HG02973 (cell line): ENCODE results near the gene FAM47E.
A peak's percentile ranks its signal among the peaks of the same experiment; 100 is the strongest.

Experiments used
- ATAC-seq: cut with Tn5 transposase; IDR thresholded peaks from one replicate; pipeline ENCODE4 v1.9.1; 2021; ENCODE audit warnings: moderate library complexity; ENCODE audit not compliant: unreplicated experiment

Gene FAM47E

DNA sequence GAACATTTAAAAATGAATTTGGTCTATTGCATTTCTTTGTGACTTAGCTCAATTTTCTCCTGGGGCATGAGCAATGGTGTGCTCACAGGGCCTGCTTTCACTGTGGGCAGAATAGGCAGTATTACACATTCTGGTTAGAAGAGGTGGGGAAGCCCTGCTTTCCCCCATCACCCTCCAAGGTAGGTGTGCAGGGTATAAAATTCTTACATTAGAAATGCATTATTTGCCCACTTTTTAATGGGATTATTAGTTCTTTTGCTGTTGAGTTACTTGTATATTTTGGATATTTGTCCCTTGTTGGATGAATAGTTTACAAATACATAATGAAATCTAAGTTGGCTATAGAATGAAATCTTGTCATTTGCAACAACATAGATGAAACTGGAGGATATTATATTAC, 46.7 kb downstream of the FAM47E start:
- ATAC-seq = no peak

DNA sequence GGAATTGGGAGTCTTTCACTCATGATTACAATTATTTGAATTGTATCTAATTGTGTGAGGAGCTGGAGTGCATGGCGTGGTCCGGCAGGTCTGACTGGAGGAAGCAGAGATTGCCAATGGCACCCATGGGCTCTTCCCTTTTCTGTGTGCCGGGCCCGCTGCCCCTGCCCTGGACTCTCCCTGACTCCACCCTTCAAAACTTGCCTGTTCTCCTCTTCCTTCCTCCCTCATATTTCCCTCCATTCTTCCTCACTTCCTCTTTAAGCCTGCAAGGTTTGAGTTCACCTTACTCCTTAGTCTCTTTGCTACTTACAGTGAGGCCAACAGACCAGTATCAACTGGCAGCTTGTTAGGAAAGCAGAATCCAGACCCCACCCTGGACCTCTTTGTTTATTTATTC, 48.5 kb downstream of the FAM47E start:
- ATAC-seq = no peak

DNA sequence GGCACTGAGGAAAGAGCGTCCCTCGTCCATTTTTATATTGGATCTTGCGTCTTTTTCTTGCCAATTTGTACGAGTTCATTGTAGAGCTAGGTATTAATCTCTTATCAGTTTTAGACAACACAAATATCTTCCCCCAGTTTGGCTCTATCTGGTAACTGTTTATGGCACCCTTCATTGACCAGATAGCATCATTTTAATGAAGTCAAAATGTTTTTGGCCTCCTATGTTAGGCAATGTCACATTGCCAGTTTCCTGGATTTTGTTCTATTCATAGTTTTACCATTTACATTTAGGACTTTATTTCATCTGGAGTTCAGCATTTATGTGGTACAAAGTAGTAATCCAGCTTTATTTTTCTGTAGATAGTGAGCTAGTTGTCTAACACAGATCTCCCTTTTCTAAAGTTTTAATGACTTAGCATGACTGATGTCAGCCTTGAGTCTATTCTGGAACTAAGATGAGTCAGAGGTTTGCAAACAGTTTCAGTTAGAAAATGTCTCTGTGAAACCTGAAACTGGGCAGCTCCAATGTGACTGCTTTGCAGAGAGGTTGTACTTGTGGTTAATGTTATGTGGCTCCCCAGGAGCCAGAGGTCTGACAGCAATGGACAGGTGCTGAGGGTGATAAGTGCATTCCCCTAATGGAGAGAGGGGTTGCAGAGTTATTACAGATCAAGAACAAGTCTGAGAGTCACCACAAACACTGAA, 49.7 kb downstream of the FAM47E start:
- peak; percentile 98 for ATAC-seq

DNA sequence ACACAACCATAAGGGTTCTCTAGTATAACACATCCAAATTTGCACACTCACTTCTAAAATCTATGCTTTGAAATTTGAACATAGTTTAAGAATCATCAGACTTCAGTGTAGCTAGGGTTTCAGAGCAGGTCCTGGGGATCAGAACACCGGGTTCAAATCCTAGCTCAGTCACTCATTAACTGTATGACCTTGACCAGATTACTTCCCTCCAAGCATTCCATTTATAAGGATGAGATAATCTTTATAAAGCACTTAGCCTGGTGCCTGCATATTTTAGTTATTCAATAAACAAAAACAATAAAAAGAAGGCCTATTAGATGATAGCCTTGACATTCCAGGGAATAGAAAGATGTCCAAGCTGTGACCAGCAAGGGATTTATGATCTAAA, 50.2 kb downstream of the FAM47E start:
- ATAC-seq = no peak

DNA sequence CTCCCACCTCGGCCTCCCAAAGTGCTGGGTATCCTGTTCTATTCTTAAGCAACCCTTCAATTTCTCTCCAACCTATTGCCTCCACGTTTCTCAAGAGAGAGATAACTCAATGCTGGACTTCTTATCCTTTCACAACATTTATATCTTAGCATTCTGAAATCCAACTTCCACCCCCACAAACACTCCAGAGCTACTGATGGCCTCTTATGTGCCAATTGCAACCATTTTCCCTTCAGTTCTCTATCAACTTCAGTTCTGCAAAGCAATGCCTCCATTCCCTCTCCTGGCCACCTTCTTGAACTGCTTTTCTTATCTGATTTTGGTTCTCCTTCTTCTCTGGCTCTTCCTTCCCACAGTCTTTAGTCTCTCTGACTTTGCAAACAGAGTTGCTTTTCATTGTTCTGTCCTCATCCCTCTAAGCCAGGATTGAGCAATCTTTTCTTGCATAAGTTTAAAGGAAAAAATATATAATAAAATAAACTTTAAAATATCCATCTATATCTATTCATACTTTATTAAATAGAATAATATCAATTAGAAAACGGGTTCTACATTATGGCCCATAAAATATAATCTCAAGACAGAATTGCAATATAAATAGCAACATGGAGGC, 51.4 kb downstream of the FAM47E start:
- ATAC-seq = no peak

DNA sequence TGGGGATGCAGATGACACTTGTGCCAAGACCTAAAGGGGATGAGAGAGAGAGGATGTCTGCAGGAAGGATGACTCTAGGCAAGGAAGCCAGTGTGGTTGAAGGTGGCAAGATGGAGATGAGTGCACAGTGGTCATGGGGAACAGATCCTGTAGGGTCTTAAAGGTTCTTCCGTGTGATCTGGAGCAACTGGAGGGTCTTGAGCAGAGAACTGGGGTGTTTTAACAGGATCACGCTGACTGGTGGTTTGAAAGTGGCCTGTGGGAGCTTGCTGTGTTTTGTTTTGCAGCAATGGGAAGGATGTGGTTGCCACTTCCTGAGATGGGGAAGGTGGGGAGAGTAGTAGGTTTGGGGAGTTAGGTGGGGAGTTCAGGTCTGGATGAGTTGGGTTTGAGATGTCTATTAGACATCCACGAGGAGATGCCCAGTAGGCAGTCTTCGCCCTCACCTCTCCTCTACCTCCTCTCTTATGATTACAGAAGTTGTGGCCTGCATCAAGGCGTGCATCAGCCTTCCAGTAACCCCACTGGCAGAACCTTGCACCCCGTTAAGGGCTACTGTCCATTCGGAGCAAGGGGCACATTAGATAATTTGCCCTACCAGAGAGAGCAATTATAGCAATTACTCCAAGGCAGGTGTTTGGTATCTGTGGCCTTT, 53.6 kb downstream of the FAM47E start:
- ATAC-seq = no peak

DNA sequence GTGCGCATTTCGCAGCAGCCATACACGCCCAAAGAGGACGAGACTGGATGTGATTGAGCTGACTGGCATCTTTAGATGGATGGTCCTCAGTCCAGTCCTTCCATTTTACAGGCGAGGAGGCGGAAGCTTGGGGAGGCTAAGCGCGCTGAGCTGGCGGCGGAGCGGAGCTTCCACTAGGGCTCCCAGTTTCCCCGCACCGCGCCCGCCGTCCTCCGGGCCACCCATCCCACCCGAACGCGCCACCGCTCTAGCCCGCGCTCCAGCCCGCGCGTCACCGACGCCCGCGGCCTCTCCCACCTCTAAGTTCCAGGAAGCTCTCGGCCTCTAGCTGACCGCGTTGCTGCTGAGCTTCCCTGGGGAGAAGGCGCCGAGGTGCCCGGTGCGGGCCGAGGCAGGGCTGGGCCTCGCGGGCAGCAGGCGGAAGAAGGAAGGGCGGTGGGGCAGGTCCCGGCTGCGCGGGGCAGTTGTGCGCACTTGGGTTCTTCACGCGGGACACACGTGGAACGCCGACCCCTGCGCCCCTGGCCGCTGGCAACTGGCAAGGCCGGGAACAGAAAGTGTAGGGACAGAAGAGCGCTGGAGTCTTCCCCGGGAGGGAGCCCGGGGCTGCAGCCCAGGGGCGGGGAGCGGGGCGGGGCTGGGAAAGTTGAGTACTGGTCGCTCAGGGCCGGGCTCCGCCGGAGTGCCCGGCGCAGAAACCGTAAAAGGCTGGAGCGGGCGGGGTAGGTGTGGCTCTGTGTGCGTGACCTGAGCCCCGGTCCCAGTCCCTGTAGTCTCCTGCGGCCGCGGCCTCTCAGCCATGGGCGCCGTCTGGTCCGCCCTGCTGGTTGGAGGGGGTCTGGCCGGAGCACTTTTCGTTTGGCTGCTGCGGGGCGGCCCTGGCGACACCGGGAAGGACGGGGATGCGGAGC, 54.7 kb downstream of the FAM47E start, which contains the start of gene STBD1:
STBD1 (plus strand) TSS at position 763 of the 911 bp plus-strand sequence; CDS start at position 800, 37 bp downstream.
- ATAC-seq = no peak

DNA sequence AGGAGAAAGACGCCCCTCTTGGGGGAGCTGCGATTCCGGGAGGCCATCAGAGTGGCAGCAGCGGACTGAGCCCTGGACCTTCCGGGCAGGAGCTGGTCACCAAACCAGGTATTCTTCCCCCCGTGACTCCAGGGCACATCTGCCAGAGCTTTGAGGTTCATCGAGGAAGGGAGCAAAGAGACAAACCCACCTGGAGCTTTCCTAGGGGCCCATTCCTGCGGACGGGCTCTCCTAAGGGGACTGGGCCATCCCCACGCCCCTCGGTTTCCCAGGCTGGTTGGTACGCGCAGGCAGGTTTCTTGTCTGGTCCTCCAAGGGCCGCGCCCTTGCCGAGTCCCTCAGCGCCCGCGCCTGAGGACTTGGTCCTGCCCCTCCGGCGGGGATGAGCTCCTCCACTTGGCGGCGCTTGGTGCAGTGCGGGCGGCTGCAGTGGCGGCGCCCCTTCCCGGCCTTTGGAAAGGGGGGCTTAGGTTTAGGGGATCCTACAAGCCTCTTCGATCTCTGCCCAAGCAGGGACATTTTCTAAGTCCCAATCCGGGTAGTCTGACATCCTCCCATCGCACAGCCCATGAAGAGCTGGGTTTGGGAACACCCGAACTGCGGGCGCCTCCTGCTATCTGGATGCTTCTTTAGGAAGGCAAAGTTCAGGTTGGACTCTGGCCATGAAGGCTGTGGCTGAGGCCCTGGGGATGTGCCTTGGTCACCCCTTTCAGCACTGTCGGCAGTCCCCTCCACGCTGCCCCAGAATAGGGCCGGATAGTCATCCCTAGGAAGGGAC, 55.5 kb downstream of the FAM47E start:
- ATAC-seq = no peak

DNA sequence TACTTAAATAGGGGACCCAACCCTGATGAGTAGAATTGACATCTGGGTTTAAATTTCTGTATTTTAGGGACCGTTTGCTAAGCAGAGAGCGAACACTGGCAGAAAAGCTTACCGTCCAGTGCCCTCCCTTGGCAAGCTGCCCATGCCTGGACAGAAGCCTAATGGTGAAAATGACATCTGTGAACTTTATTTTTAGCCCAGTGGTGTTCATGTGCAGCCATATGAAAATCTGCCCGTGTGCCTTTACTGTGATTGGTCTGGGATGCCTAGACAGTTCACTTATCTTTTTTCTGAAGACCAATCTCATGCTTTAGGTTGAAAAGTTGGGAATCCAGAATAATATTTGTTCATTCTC, 56.1 kb downstream of the FAM47E start:
- ATAC-seq = no peak

DNA sequence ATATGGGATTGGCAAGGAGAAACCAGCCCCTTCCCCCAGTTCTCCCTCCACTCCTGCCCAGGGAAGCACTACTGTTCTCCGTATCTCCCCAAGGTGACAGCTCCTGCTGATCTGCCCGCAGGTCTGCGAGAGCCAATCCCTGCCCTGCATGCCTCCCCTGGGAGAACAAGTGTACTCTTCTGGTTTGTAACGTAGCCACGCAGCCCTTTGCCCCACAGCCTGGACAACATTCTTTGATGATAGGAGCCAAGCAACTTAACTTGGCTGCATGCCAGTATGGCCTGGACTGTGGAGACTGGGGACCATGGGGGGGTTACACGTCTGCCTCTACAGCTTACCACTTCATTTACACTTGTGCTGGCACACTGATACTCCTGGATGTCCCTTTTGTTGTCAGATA, 57.0 kb downstream of the FAM47E start:
- ATAC-seq = no peak

DNA sequence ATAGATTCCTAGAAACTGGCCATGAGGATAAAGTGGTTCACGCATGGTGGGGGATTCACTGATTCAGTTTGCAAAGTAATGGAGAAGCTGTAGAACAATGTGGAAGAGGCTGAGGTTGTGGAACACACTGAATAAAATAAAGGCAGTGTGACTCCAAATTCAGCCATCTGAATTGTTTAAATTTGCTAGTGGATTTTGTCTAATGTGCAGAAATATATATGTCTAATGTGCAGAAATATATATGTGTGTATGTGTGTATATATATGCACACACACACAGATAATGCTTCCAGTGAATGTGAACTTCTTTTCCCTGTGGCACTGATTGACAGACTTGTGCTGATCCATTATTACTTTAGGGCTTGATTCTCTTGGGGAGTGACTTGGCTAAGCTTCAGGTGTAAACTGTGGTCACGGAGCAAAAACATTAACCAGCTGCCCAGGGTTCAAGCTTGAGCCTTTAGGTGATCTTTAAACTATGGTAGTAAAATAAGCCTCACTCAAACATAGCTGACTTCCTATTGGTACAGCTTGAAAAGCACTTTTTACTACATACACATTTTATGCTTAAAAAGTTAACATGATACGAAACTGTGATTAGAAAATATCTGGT, 58.5 kb downstream of the FAM47E start:
- ATAC-seq = no peak

DNA sequence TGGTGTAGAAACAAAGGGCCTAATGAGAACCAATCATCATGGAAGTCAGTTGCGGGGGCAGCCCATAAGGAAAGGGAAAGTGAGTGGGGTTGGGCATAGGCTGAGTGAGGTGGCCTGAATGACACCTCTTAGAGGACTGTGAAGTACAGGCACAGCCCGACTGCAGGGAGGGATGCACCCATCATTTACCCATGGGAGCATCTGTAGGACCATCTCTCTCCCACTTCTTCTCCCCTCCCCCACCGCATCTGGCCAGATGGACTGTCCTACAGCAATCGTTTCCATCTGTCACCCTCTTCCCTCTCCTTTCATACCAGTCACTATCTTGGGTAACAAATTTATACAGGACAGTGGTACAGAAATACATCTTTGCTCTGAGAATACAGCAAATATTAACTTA, 59.2 kb downstream of the FAM47E start:
- ATAC-seq = no peak

DNA sequence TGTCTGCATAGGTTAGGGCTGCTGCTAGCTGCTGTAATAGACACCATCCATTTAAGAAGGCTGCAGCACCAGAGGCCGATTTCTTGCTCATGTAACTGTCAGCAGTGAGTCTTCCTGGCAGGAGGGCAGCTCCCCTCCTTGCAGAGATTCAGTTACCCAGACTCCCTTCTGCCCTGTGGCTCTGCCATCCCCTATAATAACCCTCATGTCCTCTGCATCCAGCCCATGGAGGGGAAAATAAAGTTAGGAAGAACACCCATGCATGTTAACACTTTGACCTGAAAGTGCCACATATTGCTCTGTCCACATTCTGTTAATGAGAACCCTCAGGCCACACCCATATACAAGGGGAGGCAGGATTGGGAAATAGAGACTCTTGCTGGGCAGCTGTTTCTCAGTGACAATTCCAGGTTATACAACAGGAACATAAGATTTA, 60.4 kb downstream of the FAM47E start:
- no peak for ATAC-seq

DNA sequence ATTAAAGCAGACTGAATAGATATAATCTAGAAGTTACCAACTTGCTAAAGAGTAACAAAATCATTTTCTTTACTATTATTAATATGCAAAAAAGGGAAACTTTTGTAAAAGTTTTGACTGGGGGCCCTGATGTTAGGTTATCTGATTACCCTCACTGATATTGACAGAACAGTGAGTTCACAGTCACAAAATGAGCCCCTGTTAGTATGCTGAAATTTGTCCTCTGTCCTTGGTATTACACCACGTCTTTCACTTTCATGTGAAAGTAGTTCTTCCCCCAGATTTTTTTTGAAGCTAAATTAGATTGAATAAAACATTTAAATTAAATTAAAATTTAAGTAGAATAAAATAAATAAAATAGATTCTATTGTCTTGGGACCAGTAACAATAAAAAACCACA, 60.9 kb downstream of the FAM47E start:
- ATAC-seq = no peak

DNA sequence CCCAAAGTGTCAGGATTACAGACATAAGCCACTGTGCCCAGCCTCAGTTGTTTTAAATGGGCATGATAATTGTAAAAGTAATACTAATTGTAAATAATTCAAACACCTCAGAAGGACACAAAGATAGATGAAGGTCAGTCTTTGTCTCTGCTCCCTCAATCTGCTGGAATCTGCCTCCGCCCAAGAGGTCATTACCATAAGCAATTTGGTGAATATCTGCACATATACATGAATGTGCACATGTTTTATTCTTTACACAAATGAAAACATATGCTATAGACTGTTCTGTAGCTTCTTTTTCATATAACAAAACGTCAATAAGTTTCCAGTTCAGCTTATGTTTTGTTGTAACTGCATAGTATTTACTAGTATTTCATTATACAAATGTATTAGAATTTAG, 62.0 kb downstream of the FAM47E start:
- ATAC-seq = no peak

DNA sequence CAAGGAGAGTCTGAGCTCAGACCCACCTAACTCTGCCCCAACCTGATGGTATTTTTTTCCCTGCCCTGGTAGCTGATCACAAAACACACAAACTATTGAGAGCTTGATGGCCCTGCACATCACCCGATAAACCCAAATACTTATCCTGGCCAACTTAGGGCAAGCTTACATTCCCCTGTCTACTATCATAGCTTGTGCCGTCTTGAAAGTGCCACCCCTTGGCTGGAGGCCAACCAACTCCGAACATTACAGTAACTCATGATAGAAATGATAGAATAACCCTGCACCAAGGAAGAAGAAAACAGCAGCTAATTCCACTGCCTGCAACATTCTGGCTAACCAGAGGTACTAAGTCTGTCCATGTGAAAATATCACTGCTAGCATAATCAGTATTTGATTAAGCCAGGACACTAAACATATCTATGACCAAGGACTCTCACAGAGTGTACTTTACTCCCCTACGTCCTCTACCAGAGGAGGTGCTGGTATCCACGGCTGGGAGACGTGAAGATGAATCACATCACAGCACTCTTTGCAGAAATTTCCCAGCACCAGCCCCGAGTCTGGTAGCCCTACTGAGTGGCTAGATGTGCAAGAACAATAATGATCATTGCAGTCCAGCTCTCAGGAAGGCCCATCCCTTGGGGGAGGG, 63.9 kb downstream of the FAM47E start:
- ATAC-seq = no peak

DNA sequence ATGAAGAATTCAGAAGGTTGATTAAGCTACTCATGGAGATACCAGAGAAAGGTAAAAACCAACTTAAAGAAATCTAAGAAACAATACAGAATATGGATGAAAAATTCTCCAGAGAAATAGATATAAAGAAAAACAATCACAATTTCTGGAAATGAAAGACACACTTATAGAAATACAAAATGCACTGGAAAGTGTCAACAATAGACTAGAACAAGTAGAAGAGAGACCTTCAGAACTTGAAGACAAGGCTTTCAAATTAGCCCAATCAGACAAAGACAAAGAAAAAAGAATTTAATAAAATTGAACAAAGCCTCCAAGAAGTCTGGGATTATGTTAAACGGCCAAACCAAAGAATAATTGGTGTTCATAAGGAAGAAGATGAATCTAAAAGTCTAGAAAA, 64.6 kb downstream of the FAM47E start:
- ATAC-seq = no peak

DNA sequence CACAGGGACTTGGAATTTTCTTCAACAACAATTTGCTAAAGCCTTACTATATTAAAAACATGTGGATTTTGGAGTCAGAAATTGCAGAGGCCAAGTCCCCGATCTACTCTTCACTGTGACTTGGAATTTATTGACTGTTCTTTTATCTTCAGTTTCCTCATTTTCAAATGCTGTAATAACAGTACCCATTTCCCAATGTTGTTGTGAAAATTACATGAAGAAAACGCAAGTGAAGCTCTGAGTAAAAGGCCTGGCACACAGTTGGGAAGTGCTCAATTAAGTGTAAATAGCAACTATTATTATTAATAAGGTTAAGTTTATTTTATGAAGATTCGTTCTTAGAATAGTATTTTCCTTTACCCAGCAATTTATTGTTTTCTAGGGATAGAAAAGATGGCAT, 70.7 kb downstream of the FAM47E start:
- ATAC-seq = no peak

DNA sequence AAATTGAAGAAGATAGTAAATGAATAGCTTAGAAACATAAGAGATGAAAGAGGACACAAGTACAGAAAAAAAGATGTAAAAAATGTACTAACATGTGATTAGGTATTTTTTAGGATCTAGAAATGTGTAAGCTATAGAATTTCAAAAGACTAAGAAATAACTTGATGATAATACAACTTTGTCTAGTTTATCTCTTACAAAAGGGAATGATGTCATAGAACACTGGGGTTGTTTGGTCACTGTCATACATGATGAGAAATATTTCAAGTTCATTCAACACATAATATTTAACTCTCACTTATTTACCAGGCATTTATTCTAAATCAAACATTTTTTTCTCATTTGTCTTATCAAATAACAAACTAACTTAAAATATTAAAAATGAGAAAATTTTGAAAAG, 73.6 kb downstream of the FAM47E start:
- ATAC-seq = no peak

DNA sequence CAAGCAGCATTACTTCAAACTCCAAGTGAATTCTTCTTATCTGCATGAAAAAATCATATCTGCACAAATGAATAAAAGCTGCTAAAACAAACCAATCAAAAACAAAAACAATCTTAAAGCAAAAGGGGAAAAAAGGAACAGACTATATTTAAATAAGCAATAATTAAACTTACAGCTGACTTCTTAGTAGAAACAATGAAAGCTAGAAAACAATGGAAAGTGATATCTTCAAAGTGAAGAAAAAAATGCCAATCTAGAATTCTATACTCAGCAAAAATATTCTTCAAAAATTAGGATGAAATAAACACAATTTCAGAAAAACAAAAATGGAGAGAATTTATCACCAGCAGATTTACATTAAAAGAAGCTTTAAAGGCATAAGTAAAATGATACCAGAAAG, 75.0 kb downstream of the FAM47E start:
- ATAC-seq = no peak
